ENCODE measurements around the gene SON.

Gene SON

GRCh38 chr21:33578959-33579542 is 36.2 kb downstream of the SON start:
- in situ Hi-C loops (cut with MboI; ENCODE audit: low pct_unique_long_range_greater_than_20kb, low sequenced_read_pairs, unreplicated experiment), result no loop called here

GRCh38 chr21:33584455-33584854 is 41.6 kb downstream of the SON start:
- no peak for TF ChIP-seq CTCF (IDR thresholded peaks at IDR 0.05; ENCODE audit: extremely low read depth, insufficient read depth, missing control alignments)
- DNase-seq (ENCODE audit: low spot score), result no peak
- in situ Hi-C loops (cut with MboI; ENCODE audit: low pct_unique_long_range_greater_than_20kb, low sequenced_read_pairs, unreplicated experiment), result no loop called here

More at GRCh38 chr21:33578959-33579542, 36.2 kb downstream of the SON start:
- no peak for DNase-seq (ENCODE audit: low spot score)
- TF ChIP-seq CTCF (IDR thresholded peaks at IDR 0.05; ENCODE audit: extremely low read depth, insufficient read depth, missing control alignments), result no peak

- no peak for TF ChIP-seq CTCF (IDR thresholded peaks at IDR 0.05; ENCODE audit: extremely low read depth, insufficient read depth, missing control alignments)
- DNase-seq (ENCODE audit: low spot score), result no peak
- in situ Hi-C loops (cut with MboI; ENCODE audit: low pct_unique_long_range_greater_than_20kb, low sequenced_read_pairs, unreplicated experiment), result no loop called here
Measured at GRCh38 chr21:33586927-33587326, 44.1 kb downstream of the SON start.

- in situ Hi-C loops (cut with MboI; ENCODE audit: low pct_unique_long_range_greater_than_20kb, low sequenced_read_pairs, unreplicated experiment), result no loop called here
- TF ChIP-seq CTCF (IDR thresholded peaks at IDR 0.05; ENCODE audit: extremely low read depth, insufficient read depth, missing control alignments), result no peak
- DNase-seq (ENCODE audit: low spot score), result peak; percentile 65
Measured at GRCh38 chr21:33587792-33588484, 45.1 kb downstream of the SON start.

- peak; percentile 97 for DNase-seq (ENCODE audit: low spot score)
- in situ Hi-C loops (cut with MboI; ENCODE audit: low pct_unique_long_range_greater_than_20kb, low sequenced_read_pairs, unreplicated experiment), result no loop called here
- no peak for TF ChIP-seq CTCF (IDR thresholded peaks at IDR 0.05; ENCODE audit: extremely low read depth, insufficient read depth, missing control alignments)
Measured at GRCh38 chr21:33588485-33589335, 45.9 kb downstream of the SON start, which contains the start of gene DONSON. TSS of gene DONSON (minus strand) at chr21:33588684. CDS start at chr21:33588641, 43 bp downstream.

- DNase-seq (ENCODE audit: low spot score), result no peak
- in situ Hi-C loops (cut with MboI; ENCODE audit: low pct_unique_long_range_greater_than_20kb, low sequenced_read_pairs, unreplicated experiment), result no loop called here
- no peak for TF ChIP-seq CTCF (IDR thresholded peaks at IDR 0.05; ENCODE audit: extremely low read depth, insufficient read depth, missing control alignments)
Measured at GRCh38 chr21:33598051-33598450, 55.2 kb downstream of the SON start.
